GM21786 (cell line): ENCODE results near the gene MICAL3.
"Not testable (repeated sequence)": the region's sequence is repeated elsewhere in the genome, so short reads cannot be mapped to it uniquely, and the experiment has no call there.

Experiments
- ATAC-seq: cut with Tn5 transposase; IDR thresholded peaks from one replicate; pipeline ENCODE4 v1.9.1; 2021; ENCODE audit not compliant: unreplicated experiment

MICAL3 gene, protein sequence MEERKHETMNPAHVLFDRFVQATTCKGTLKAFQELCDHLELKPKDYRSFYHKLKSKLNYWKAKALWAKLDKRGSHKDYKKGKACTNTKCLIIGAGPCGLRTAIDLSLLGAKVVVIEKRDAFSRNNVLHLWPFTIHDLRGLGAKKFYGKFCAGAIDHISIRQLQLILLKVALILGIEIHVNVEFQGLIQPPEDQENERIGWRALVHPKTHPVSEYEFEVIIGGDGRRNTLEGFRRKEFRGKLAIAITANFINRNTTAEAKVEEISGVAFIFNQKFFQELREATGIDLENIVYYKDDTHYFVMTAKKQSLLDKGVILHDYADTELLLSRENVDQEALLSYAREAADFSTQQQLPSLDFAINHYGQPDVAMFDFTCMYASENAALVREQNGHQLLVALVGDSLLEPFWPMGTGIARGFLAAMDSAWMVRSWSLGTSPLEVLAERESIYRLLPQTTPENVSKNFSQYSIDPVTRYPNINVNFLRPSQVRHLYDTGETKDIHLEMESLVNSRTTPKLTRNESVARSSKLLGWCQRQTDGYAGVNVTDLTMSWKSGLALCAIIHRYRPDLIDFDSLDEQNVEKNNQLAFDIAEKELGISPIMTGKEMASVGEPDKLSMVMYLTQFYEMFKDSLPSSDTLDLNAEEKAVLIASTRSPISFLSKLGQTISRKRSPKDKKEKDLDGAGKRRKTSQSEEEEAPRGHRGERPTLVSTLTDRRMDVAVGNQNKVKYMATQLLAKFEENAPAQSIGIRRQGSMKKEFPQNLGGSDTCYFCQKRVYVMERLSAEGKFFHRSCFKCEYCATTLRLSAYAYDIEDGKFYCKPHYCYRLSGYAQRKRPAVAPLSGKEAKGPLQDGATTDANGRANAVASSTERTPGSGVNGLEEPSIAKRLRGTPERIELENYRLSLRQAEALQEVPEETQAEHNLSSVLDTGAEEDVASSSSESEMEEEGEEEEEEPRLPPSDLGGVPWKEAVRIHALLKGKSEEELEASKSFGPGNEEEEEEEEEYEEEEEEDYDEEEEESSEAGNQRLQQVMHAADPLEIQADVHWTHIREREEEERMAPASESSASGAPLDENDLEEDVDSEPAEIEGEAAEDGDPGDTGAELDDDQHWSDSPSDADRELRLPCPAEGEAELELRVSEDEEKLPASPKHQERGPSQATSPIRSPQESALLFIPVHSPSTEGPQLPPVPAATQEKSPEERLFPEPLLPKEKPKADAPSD (N-terminal part only)

DNA sequence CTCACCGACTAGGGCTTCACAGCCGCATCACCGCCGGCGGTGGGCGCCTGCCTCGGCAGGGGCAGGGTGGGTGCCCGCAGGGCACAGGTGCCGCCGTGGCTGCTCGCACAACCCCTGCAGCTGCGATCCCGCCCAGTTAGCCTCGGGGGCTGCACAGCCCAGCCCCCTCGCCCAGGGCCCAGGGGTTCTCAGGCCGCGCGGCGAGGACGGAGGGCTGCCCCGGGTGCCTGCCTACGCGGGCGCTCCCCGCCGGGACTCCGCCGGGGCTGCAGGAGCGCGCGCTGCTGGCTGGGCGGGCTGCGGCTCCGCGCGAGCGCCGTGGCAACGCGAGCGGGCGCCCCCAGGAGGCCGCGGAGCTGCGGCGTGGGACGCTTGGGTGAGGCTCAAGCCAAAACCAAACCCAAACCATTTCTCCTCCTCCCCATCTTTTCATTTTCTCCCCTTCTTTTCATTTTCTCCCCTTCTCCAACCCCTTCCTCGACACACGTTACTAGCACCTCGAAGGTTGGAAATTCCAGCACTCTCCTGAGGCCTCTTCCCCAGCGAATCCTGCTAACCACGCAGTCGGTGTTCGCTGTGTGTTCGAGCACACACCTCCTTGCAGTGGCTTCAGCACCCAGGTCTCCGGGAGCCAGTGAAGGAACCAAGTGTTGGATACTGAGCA lies at the start of gene MICAL3:
Gene MICAL3 (minus strand): TSS at position 286 of the 664 bp plus-strand sequence. CDS start 117,749 bp downstream, outside the sequence.
- ATAC-seq, result no peak

DNA sequence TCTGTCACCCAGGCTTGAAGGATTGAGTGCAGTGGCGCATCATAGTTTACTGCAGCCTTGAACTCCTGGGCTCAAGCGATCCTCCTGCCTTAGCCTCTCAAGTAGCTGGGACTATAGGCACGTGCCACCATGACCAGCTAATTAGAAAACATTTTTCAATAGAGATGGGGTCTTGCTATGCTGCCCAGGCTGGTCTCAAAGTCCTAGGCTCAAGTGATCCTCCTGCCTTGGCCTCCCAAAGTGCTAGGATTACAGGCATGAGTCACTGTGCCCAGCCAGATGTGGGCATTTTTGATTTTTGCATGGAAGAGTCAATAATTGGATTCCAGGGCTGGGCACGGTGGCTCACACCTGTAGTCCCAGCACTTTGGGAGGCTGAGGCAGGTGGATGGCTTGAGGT lies 49.6 kb upstream of the MICAL3 start:
- ATAC-seq, result not testable (repeated sequence)

DNA sequence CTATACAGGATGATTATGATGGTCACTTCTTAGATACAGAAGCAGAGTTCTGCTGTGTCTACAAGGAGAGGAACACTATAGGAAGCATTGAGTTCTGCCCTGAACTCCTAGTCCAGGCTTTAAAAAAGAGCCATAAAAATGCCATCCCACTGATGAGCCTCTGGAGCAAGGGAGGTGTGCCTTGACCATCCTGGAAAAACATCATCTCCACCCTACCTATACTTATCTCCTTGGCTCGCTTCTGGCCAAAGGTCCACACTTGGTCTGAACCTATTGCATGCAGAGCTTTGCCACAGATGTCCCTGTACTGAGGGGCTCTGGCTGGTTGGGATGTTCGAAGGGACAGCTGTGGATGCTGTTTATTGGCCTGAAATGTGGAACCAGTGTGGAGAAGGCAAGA lies 49.1 kb upstream of the MICAL3 start:
- ATAC-seq, result no peak

DNA sequence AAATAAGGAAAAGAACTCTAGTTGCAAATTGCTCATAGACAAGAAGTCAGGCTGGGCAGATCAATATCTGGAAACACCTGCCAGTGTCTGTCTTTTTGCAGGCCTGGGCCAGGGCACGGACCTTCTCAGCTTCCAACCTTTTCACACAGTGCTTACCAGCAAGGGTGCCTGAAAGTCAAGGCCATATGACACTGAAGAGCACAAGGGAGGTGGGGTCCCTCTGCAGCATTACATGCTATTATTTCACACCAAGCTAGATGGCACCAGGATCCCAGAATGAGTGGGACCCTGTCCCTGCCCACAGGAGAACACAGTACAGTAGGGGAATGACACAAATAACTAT lies 47.6 kb upstream of the MICAL3 start:
- ATAC-seq, result no peak

DNA sequence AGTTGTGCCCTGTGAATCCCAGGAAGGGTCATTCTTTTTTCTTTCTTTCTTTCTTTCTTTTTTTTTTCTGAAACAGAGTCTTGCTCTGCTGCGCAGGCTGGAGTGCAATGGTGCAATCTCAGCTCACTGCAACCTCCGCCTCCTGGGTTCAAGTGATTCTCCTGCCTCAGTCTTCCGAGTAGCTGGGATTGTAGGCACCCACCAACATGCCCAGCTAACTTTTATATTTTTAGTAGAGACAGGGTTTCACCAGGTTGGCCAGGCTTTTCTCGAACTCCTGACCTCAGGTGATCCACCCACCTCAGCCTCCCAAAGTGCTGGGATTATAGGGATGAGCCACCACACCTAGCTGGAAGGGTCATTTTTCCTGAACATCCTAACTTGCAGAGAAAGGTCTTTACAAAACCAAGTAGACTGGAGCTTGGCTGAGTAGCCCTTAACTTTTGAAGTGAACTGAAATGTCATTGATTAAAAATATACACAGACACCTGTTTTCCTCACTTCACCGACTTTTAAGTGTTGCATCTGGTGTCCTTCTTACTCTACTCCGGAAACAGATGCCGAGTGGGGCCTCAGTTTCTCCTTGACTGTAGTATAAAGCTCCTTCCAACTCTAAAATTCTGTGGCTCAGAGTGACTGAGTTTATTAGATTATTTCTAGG lies 47.1 kb upstream of the MICAL3 start:
- not testable (repeated sequence) for ATAC-seq

DNA sequence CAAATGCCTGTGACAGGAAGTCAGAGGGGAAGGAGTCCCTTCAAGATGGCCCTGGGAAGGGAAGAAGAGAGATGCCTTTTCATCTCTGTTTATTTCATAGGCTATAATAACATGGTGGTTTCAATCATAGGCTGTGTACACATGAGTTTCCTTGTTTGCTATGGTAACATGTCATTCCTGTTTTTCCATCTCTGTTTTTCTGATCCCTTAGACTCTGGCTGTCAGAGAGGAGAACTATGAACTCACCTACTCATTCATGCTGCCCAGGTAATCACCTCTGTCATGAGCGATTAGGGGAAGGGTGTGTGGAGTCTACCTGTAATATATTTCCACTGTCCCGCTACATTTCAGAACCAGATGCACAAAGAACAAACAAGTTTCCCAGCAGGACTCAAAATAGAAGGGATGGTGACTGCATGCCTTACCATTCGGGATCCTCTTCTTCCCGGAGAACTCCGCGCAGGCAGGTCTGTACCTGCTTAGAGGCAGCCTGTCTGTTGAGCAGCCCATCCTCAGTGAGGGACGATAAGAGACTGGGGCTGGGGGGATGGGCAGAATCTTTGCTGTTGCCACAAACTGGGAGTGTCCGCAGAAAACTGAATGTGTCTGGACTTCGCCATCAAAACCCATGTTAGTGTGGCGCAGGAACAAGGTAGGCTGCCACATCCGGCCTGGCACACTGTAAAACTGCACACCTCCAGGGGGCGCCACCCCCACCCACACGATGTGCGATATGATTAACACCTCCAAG lies 46.4 kb upstream of the MICAL3 start:
- ATAC-seq, result no peak

DNA sequence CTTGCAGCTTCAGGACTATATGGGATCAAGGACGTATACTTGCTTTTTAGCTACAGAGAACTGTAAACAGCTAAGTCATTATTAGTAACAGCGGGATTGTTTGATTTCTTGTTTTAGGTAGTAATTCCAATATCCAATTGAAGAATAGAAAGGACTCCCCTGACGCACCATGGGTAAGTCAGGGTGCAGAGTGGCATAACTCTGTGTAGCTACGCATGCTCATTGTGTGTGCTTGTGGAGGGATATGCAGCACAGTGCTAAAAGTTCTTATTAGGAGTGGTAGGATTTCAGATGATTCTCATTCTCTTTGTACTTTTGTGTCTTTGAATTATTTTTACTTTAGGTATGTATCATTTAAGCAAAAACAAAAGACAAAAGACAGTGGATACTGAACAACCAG lies 45.7 kb upstream of the MICAL3 start:
- no peak for ATAC-seq

DNA sequence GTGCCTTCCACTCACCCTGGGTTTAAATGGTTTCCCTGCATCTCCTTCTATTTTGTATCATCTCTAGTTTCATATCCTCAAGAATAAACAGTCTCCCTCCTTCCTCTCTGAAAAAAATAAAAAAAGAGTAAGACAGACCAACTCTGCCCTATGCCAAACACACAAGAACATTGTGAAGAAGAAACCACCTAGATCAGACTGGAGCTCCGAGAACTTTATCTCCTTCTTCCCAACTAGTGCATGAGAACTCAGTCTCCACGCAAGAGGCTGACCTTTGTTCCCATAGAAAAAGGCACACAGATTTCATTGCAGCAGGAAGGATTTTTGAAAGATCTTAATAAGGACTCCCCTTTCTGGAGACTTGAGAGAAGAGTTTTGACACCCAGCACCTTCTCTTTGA lies 44.7 kb upstream of the MICAL3 start:
- no peak for ATAC-seq

DNA sequence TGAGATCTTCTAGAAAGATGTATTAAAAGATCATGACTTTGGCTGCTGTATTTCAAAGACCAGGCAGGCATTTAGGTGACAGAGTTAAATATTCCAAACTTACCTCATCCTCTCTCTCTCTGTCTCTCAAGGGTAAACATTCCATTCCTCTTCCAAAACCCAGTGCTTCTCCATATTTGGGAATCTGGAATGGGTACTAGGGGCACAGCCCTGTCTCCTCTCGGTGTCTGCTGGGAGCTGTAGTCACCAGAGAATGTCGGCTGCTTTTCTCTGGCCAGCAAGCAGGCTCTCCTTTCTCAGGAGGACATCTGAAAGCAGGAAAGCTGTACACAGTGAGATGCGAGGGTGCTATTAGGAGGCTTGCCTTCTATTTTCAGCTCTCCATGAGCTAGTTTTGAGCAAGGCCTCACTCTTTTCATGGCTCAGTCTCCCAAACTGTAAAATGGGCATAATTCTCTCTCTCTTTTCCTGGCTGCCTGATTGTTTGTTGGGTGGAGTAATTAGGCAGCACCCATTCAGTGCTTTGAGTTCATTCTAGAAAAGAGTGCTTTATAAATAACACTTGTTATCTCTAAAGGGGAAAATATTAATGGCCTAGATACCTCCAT lies 44.1 kb upstream of the MICAL3 start:
- no peak for ATAC-seq

DNA sequence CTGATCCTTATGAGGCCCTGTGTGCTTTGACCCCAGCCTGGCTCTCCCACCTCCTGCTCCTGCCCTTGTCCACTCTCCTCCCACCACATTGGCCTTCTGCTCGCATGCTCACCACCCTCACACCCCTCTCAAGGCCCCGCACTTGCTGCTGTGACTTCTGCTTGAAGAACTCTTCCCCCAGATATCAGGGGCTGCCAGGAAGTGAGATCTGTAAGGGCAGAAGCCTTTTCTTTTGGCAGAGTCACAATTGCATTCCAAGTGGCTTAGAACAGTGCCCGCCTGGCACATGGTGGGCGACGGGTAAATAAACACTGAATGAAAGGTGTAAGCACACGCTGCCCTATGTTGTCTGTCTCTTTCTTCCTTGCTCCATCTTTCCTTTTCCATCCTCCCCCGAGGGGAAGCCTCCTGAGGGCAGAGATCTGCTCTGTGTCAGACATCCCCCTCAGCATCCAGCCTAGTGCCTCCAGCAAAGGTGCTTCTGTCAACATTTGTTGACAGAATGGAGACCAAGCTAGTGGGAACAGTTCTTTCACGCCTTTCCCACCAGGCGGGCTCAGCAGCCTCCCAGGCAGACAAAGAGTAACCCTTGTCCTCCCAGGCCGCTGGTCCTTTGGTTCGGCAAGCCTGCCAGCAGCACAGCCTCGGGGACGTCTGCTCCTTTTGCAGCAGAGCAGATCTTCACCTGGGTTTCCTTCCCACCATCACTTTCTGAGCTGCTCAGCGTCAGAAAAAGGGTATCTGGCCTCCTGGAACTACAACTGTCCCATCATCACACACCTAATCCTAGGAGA lies 43.4 kb upstream of the MICAL3 start:
- no peak for ATAC-seq

DNA sequence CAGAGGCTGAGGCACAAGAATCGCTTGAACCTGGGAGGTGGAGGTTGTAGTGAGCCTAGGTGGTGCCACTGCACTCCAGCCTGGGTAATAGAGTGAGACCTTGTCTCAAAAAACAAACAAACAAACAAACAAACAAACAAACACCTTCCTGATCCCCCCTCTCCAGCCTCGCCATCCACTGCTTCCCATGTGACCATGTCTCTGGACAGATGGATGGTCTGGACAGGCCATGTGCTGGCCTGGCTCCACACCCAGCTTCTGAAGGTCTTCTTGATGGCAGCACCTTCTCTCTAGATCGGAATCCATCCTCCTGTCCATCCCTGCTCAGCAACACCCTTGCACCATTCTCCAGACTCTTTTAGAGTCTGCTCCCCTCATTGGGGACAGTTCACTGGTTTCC lies 42.8 kb upstream of the MICAL3 start:
- ATAC-seq, result no peak

DNA sequence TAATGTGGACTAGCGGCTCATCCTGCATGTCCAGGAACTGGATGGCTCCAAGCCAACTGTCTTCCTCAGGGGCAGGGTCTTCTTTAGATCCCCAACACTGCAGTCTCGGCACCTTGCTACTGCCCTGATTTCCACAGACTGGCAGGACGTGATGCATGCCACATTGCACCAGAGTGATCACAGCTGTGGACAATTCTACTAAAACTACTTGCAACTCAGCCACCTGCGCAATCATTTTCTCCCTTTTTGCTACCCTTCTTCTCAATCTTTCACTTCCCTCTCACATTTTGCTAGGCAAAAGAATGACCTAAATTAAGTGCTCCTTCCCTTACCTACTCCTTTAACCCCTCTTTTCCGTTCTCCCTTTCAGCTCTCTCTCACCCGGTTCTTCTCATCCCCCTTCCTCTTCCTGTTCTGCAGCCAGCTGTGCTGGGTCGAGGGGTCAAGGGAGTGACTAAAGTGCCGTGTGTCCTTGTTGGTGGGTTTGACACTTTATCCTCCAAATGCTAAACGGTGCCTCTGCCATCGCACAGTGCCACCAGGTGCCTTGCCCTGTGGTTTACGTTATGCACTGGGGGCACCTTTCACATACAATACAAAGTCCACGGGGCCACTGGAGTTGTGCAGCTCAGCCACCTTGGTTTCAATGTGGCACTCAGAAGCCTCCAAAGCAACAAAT lies 42.0 kb upstream of the MICAL3 start:
- ATAC-seq, result no peak

DNA sequence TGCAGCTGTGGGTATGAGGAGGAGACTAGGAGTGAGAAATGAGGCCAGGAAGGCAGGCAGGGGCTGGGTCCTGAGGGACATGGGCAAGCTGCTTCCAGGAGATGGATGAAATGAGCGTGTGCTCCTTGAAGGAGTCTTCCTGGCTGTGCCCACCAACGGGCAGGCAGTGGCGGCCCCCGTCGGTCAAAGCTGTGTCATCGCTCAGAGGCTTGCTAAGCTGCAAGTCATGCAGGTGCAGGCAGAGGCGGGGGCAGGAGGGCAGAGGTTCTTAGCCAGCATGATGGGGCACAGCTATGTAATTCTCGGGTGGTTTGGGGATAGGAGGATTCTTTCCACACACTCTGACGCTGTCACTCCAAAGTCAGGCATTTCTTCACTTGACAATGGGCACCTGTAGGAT lies 40.9 kb upstream of the MICAL3 start:
- no peak for ATAC-seq

DNA sequence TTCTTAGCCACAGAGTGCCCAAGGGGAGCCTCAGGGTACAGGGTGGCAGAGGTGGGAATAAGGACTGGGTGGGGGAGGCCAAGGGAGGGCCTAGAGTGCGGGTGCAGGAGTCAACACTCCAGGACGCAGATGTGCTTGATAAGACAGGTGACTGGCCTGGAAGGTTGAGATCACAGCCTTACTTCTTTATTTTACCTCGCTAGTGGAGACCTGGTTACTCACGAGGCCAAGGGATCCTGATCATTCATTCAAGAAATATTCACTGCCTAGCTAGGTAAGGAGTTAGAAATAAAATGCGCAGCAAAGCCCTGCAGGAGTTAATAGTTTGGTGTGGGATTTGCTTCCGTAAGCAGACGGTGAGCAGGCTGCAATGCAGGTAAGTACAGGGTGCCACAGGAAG lies 40.3 kb upstream of the MICAL3 start:
- no peak for ATAC-seq

DNA sequence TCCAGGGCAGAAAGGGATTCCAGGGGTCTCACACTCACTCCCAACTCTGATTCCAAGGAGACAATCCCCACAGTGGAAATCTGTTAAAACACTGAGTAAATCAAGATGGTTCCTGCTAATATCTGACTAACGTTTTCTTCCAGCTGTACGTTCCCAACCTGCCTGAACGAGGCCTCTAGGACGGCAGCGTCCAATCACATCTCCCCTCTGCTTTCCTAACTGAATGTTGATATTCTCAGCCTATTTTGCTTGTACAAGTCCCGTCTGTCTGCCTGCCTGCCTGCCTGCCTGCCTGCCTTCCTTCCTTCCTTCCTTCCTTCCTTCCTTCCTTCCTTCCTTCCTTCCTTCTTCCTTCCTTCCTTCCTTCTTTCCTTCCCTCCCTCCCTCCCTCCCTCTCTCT lies 39.4 kb upstream of the MICAL3 start:
- ATAC-seq, result not testable (repeated sequence)

DNA sequence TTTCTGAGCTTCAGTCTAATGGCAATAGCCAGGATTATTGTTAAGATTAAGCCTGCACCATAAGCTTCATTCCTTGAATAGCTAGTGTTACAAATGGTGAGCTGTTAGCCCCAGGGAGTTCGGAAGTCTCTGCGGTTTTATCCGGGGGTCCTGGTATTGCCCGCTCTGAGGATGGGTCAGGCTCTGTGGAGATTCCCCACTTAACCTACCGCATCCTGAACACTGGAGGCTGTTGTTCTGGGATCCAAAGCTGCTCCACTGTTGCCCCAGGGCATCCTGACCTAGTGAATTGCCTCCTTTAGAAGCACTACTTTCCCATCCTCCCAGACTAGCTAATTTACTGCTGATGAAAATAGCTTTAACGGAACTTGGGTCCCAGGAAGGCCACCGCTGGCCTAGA lies 38.9 kb upstream of the MICAL3 start:
- ATAC-seq, result no peak

DNA sequence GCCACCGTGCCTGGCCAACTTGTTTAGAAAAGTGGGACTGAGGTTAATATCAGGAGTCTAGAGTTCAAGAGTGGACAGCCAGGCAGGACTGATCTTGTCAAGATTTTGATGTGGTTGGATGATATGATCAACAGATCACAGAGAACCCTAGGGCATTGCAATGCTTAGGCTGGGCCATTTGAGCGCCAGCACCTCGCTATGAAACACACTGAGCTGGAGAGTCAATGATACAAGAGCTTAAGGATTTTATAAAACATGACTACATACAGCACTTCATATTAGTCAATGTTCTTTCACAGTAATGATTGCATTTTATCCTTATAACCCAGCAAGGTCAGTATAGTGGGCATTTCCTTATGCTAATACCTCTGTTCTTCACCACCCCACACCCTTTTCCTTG lies 38.1 kb upstream of the MICAL3 start:
- no peak for ATAC-seq
